Astrocyte (in vitro differentiated cells and primary cell): ENCODE data around the gene ZNF280C. TPM values are rescaled to one million over a fixed set of nuclear protein-coding genes. Genes with fewer than 3 reads are reported as not detected.

Experiments
- DNase-seq: peaks from one replicate; pipeline ENCODE4 v3.0.0-alpha.2; 2010; ENCODE audit warnings: low read depth
- FAIRE-seq: peaks from 2 replicates; lab custom pipeline; 2011; peaks lifted over from hg19 to GRCh38; lab: Jason Lieb, UNC
- H2AFZ ChIP-seq: 2 replicates; pipeline ENCODE4 v1.6.0; 2012; ENCODE audit warnings: low read depth, low read length, inconsistent platforms
- H3K27ac ChIP-seq: 2 replicates; pipeline ENCODE4 v1.5.1; 2011; ENCODE audit warnings: low read depth, low read length, inconsistent platforms
- H3K27me3 ChIP-seq: 2 replicates; pipeline ENCODE4 v1.6.0; 2011; ENCODE audit warnings: low read length, inconsistent platforms; ENCODE audit not compliant: insufficient read depth
- H3K36me3 ChIP-seq: 2 replicates; pipeline ENCODE4 v1.5.1; 2011; ENCODE audit warnings: low read length, inconsistent platforms; ENCODE audit not compliant: insufficient read depth
- H3K4me1 ChIP-seq: 2 replicates; pipeline ENCODE4 v1.5.1; 2011; ENCODE audit warnings: low read length, inconsistent platforms; ENCODE audit not compliant: insufficient read depth
- H3K4me2 ChIP-seq: 2 replicates; pipeline ENCODE4 v1.6.0; 2012; ENCODE audit warnings: low read length, inconsistent platforms
- H3K4me3 ChIP-seq: 2 replicates; pipeline ENCODE4 v1.5.1; 2011; ENCODE audit warnings: low read depth, mild to moderate bottlenecking, low read length, inconsistent platforms; ENCODE audit not compliant: insufficient read depth
- H3K79me2 ChIP-seq: 2 replicates; pipeline ENCODE4 v1.6.0; 2012; ENCODE audit warnings: mild to moderate bottlenecking, low read length, inconsistent platforms; ENCODE audit not compliant: insufficient read depth
- H3K9ac ChIP-seq: 2 replicates; pipeline ENCODE4 v1.6.0; 2012; ENCODE audit warnings: mild to moderate bottlenecking, low read length, inconsistent platforms
- H3K9me3 ChIP-seq: 2 replicates; pipeline ENCODE4 v1.5.1; 2012; ENCODE audit warnings: low read depth, mild to moderate bottlenecking, low read length, inconsistent platforms; ENCODE audit not compliant: insufficient read depth
- H4K20me1 ChIP-seq: 2 replicates; pipeline ENCODE4 v1.6.0; 2012; ENCODE audit warnings: low read length, inconsistent platforms; ENCODE audit not compliant: insufficient read depth
- H3K27ac Mint-ChIP-seq: one replicate; pipeline ENCODE4 v1.8.0; 2021; ENCODE audit warnings: mild to moderate bottlenecking, mixed read lengths; ENCODE audit not compliant: unreplicated experiment
- H3K27me3 Mint-ChIP-seq: one replicate; pipeline ENCODE4 v1.8.0; 2021; ENCODE audit warnings: low read depth, mixed read lengths; ENCODE audit not compliant: unreplicated experiment
- H3K36me3 Mint-ChIP-seq: one replicate; pipeline ENCODE4 v1.8.0; 2021; ENCODE audit warnings: low read depth, mixed read lengths; ENCODE audit not compliant: unreplicated experiment
- H3K4me1 Mint-ChIP-seq: one replicate; pipeline ENCODE4 v1.8.0; 2021; ENCODE audit warnings: low read depth, mixed read lengths; ENCODE audit not compliant: unreplicated experiment
- H3K4me3 Mint-ChIP-seq: one replicate; pipeline ENCODE4 v1.8.0; 2021; ENCODE audit warnings: mild to moderate bottlenecking, moderate library complexity, mixed read lengths; ENCODE audit not compliant: unreplicated experiment
- H3K9me3 Mint-ChIP-seq: one replicate; pipeline ENCODE4 v1.8.0; 2021; ENCODE audit warnings: mild to moderate bottlenecking, mixed read lengths; ENCODE audit not compliant: unreplicated experiment
- EZH2 ChIP-seq: IDR thresholded peaks from 2 replicates; pipeline ENCODE4 v1.6.1; 2012; ENCODE audit warnings: mild to moderate bottlenecking, low read length, inconsistent platforms; ENCODE audit not compliant: insufficient read depth
- total RNA-seq: library from RNA; stranded (reverse); gene quantifications from 2 replicates; pipeline ENCODE4 v1.2.1, GENCODE V29; 2021
- TF ChIP-seq, protein P1 (sequence below): IDR thresholded peaks from 2 replicates; pipeline ENCODE4 v1.5.1; 2011; ENCODE audit warnings: low read depth, mild to moderate bottlenecking, inconsistent platforms, low read length, moderate library complexity; ENCODE audit not compliant: insufficient read depth

The ZNF280C gene
- total RNA-seq, 1 donor from 2014 or later: 7.8 TPM

DNA sequence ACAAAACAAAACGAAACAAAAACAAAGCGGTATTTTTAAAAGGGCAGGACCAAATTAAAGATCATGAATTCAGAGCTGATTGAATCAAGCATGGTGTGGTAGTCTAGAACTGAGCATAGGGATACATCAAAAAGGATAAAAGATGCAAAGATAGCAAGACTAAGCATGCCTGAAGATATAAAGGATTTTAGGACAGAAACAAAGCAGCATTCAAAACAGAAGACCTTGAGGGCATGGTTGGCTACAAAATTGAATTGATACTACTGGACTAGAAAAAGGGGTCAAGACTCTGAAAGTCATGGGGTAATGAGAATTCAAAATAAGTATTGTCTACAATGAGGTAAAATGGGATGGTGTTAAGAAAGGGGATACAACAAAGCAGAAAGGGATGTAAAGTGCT lies 55.3 kb downstream of the ZNF280C start:
- H3K27me3 Mint-ChIP-seq: no peaks in the 10 kb centered on the region

DNA sequence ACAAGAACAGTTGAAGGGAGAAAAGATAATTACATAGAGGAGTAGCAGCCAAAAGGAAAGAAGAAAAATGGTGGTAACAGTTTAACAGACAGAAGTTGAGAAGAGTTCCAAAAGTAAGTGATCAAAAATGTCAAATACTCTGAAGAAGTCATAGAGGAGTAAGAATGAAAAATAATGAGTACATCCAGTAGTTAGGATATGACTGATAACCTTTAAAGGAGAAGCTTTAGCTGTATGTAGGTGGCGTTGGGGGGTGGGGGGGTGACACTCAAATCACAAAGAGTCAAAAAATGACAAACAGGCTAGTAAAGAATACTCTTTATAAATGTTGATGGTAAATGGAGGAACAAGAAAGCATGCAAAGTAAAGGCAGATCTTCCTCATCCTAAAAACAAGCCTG lies 56.3 kb downstream of the ZNF280C start:
- H3K27me3 ChIP-seq: no peaks in the 10 kb centered on the region
- no peak overlapping the region for H3K4me2 ChIP-seq
- no peaks in the 10 kb centered on the region for H3K4me1 ChIP-seq
- Mint-ChIP-seq H3K27ac (no peak overlapping the region), H3K4me3 (no peak overlapping the region), H3K27me3 (no peaks in the 10 kb centered on the region), H3K36me3 (peaks cover 17% of the 10 kb centered on the region), H3K9me3 (no peaks in the 10 kb centered on the region), H3K4me1 (no peaks in the 10 kb centered on the region)
- H4K20me1 ChIP-seq: no peaks in the 10 kb centered on the region
- no peak overlapping the region for H3K9ac ChIP-seq
- H2AFZ ChIP-seq: no peak overlapping the region
- H3K9me3 ChIP-seq: no peaks in the 10 kb centered on the region
- peaks cover 16% of the 10 kb centered on the region for H3K36me3 ChIP-seq
- TF ChIP-seq, protein P1, sequence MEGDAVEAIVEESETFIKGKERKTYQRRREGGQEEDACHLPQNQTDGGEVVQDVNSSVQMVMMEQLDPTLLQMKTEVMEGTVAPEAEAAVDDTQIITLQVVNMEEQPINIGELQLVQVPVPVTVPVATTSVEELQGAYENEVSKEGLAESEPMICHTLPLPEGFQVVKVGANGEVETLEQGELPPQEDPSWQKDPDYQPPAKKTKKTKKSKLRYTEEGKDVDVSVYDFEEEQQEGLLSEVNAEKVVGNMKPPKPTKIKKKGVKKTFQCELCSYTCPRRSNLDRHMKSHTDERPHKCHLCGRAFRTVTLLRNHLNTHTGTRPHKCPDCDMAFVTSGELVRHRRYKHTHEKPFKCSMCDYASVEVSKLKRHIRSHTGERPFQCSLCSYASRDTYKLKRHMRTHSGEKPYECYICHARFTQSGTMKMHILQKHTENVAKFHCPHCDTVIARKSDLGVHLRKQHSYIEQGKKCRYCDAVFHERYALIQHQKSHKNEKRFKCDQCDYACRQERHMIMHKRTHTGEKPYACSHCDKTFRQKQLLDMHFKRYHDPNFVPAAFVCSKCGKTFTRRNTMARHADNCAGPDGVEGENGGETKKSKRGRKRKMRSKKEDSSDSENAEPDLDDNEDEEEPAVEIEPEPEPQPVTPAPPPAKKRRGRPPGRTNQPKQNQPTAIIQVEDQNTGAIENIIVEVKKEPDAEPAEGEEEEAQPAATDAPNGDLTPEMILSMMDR: no peak
- no peak for TF ChIP-seq EZH2
- no peaks in the 10 kb centered on the region for H3K79me2 ChIP-seq
- H3K27ac ChIP-seq: no peak overlapping the region
- FAIRE-seq (no peak), DNase-seq (no peak)
- no peak overlapping the region for H3K4me3 ChIP-seq

More for the DNA sequence above, 55.3 kb downstream of the ZNF280C start:
- FAIRE-seq: peak; percentile 73
- H3K36me3 Mint-ChIP-seq: peaks cover 17% of the 10 kb centered on the region
- no peak overlapping the region for H3K27ac ChIP-seq
- H3K27me3 ChIP-seq: no peaks in the 10 kb centered on the region
- H3K4me3 ChIP-seq: no peak overlapping the region
- H3K4me1 Mint-ChIP-seq: no peaks in the 10 kb centered on the region
- no peaks in the 10 kb centered on the region for H3K9me3 Mint-ChIP-seq
- peaks cover 16% of the 10 kb centered on the region for H3K36me3 ChIP-seq
- H2AFZ ChIP-seq: no peak overlapping the region
- H3K4me3 Mint-ChIP-seq: no peak overlapping the region
- no peaks in the 10 kb centered on the region for H3K9me3 ChIP-seq
- TF ChIP-seq, protein P1: no peak
- TF ChIP-seq EZH2: no peak
- H4K20me1 ChIP-seq: no peaks in the 10 kb centered on the region
- no peaks in the 10 kb centered on the region for H3K4me1 ChIP-seq
- no peak overlapping the region for H3K4me2 ChIP-seq
- DNase-seq: no peak
- H3K9ac ChIP-seq: no peak overlapping the region
- no peak overlapping the region for H3K27ac Mint-ChIP-seq
- H3K79me2 ChIP-seq: no peaks in the 10 kb centered on the region

DNA sequence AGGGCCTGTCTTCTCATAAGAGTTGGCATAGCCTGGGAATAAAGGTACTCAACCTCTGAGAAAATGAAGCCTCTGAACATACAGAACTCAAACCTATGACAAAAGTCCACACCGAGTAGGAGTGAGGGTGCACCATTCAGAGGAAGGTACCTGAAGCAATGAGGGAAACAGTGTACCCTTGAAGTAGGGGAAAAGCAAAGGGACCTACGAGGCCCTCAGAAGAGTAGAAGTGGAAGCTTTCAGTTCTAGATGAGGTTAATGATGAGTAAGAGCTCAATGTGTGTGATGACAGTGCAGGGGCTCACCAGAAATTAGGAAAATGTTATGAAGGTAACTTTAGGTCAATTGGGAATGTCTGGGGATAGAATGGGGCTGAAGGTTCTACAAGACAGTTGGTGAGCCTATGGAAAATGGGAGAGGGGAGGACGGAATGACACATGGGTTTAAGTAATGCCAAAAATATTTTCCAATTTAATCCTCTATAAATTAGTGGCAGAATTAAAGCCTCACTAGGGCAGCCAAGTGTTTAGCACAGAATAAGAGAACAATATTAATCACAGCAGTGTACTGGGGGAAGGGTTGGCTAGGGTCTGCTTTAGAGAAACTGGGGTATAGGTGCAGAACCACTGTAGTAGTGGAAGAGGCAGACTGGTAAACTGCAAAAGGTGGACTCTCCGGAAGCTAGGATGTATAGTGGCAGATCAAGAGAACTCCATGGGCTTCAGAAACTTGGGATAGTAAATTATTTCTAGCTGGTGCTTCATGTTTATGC lies 57.1 kb downstream of the ZNF280C start:
- Mint-ChIP-seq H3K4me1 (no peaks in the 10 kb centered on the region), H3K27me3 (no peaks in the 10 kb centered on the region), H3K27ac (no peak overlapping the region), H3K9me3 (no peaks in the 10 kb centered on the region), H3K4me3 (no peak overlapping the region), H3K36me3 (peaks cover 13% of the 10 kb centered on the region)
- FAIRE-seq: no peak
- Histone ChIP-seq H3K36me3 (peaks cover 13% of the 10 kb centered on the region), H3K79me2 (no peaks in the 10 kb centered on the region), H3K4me1 (no peaks in the 10 kb centered on the region), H3K4me2 (no peak overlapping the region), H3K27me3 (no peaks in the 10 kb centered on the region), H3K4me3 (no peak overlapping the region), H4K20me1 (no peaks in the 10 kb centered on the region), H3K27ac (no peak overlapping the region), H3K9ac (no peak overlapping the region), H3K9me3 (no peaks in the 10 kb centered on the region), H2AFZ (no peak overlapping the region)
- no peak for DNase-seq
- TF ChIP-seq, protein P1: no peak
- no peak for TF ChIP-seq EZH2
